Measurements from ENCODE around the gene CHD3.

DNA sequence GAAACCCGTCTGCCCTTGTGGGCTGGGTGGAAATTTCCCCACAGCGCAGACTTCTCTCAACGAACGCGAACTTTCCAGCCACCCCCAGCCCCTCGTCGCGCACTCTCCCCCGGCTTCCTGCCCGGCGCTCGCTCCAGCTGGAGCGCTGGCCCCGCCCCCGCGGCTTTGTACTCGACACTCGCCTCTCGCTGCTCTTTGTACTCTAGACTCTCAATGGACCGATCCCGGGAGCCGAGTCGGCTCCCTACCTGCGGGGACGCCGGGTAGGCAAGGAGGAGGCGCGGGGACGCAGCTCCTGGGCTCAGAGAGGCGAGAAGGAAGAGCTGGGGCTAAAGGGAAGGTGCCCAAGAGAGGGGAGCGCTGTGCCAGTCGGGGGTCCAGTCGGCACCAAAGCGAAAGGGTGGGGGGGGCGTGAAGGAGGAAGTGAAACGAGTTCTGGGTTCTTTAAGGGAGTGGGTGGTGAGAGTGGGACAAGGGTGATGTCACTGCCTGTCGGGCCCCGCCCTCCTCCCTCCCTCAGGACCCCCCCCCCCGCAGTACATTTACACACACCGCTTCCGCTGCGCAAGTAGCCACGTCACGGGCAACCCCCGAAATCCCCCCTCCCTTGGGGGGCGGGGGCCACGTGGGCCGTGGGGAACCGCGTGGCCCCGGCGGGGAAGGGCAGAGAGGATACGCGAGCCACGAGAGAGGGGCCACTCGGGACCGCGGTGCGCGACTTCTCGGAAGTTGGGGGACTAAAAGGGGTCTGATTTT, 44.9 kb upstream of the CHD3 start:
- TF ChIP-seq POLR2A (IDR thresholded peaks at IDR 0.05; ENCODE audit: low read depth, low read length) (no peak), POLR2AphosphoS5 (IDR thresholded peaks at IDR 0.05; ENCODE audit: low read depth, low read length) (peak; percentile 73)

All from GM12892 (cell line).